Measurements from ENCODE around the gene NECAP2.
"Not testable (repeated sequence)": the region's sequence is repeated elsewhere in the genome, so short reads cannot be mapped to it uniquely, and the experiment has no call there.

The NECAP2 gene

DNA sequence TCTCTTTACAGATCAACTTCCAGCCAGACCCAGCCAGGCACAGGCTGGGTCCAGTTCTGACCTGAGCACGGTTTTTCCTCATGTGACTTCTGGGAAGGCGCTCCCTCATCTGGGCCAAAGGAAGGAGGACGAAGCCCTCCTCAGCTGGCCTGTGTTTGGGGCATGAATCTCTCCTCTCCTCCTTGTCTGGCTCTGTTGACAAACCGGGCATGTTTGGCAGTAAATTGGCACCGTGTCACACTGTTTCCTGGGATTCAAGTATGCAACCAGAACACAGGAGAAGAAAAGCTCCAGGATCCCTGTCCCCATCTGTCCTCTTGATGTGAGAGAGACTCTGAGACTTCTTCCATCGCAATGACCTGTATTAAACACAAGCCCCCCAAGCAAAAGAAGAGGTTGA lies 18.3 kb downstream of the NECAP2 start:
- DNase-seq (ENCODE audit: low read depth in 2 of 2), result no peak

DNA sequence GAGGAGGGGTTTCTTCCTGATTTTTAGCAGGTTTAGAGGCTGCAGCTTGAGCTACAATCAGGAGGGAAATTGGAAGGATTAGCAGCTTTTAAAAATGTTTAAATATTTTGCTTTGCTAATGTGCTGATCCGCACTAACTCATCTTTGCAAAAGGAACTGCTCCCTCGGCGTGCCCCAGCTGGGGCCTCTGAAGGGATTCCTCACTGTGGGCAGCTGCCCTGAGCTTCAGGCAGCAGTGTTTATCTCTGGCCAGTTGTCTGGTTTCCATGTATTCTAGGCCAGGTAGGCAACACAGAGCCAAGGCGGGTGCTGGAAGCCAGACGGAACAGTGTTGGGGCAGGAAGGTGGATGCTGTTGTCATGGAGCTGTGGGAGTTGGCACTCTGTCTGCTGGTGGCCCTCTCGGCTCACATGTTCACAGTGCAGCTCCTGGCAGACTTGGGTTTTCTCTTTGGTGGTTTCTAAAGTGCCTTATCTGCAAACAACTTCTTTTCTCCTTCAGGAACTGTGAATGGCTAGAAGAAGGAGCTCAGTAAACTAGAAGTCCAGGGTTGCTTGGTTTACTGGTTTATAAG lies 18.9 kb downstream of the NECAP2 start:
- no peak for DNase-seq (ENCODE audit: low read depth in 2 of 2)

DNA sequence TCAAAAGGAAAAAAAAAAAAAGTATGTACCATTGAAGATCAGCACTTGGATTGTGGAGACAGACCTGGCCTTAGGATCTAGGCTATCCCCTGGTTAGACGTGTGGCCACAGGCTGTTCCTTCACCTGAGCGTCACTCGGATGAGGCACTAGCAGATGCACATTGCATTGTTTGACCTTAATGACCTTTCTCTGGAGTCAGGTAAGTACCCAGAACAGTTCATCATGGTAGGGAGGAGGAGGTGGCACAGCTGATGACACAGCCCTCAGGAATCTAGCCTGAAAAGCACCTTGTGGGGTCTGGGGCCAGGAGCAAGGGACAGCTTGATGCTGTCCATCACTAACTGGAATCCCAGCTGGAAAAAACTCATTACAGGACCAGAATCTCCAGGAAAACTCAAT lies 21.2 kb downstream of the NECAP2 start:
- DNase-seq (ENCODE audit: low read depth in 2 of 2), result no peak

DNA sequence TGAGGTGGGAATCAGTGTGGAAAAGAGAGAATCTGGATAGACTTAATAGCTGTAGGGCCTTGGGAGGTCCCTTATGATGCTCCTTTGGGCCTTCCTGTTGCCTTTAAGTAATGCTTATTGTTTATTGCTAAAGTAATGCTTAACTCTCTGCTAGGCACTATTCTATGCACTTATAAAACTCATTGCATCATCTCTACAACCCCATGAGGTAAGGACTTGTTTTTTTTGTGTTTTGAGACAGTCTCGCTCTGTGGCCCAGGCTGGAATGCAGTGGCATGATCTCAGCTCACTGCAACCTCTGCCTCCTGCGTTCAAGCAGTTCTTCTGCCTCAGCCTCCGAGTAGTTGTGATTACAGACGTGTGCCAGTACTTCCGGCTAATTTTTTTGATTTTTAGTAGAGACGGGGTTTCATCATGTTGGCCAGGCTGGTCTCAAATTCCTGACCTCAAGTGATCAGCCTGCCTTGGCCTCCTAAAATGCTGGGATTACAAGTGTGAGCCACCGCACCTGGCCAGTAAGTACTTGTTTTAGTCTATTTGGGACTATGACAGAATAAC lies 22.3 kb downstream of the NECAP2 start:
- no peak for DNase-seq (ENCODE audit: low read depth in 2 of 2)

DNA sequence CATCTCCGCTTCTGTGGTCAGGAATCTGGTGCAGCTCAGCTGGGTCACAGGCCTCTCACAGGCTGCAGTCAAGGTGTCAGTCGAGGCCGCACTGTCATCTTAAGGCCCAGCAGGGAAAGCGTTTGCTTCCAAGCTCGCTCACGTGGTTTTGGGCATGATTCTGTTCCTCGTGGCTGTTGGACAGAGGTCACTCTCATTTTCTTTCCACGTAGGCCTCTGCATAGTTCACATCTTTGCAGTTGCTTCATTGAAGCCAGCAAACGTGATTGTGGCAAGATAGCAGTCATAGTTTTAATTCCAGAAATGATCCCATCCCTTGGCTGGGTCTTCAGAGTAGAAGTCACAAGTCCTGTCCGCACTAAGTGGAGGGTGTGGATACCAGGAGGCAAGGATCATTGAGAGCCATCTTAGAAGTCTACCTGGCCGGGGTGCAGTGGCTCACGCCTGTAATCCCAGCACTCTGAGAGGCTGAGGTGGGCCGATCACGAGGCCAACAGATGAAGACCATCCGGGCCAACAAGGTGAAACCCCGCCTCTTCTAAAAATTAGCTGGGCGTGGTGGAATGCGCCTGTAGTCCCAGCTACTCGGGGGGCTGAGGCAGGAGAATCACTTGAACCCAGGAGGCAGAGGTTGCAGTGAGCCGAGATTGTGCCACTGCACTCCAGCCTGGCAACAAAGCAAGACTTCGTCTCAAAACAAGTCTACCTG lies 24.5 kb downstream of the NECAP2 start:
- no peak for DNase-seq (ENCODE audit: low read depth in 2 of 2)

DNA sequence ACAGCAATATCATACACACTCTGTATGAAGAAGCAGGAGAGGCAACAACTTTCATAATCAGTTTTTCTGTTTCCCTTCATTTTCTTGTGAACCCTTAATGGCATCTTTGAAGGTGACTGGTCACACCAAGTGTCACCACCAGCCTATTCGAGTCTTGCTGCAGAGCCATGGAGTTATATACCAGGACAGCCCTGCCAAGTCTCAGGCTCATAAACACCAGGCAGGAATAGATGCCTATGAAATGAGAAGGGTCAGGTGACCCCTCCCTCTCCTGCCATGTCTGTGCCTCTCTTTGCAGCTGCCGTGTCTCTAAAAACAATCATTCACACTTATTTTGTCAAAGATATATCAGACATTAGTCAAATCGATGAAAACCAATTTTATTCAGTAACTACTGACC lies 28.0 kb downstream of the NECAP2 start:
- no peak for DNase-seq (ENCODE audit: low read depth in 2 of 2)

DNA sequence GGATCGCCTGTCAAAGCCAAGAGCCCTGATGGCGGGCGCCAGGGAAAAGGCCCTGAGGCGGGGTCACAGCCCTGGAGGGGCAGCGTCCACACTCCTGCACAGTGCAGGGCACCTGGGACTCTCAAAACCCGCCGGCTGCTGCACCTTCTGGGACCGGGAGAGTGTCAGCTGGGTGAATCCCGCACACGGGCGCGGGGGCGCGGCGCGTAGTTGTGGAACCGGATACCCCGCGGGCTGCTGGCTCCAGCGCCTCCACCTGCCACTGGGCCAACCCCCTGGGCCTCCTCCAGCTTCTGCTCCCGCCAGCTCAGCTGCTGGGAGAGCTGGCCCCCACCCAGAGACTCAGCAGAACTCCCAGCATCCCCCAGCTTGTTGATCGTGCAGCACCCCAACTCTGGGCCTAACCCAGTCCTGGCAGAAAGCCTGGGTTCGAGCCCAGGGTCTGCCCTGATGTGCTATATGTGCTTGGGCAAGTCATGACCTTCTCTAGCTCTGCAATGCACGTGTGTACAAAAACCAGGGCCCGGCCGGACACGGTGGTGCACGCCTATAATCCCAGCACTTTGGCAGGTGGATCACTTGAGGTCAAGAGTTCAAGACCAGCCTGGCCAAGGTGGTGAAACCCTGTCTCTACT lies 33.8 kb downstream of the NECAP2 start:
- DNase-seq (ENCODE audit: low read depth in 2 of 2), result no peak

DNA sequence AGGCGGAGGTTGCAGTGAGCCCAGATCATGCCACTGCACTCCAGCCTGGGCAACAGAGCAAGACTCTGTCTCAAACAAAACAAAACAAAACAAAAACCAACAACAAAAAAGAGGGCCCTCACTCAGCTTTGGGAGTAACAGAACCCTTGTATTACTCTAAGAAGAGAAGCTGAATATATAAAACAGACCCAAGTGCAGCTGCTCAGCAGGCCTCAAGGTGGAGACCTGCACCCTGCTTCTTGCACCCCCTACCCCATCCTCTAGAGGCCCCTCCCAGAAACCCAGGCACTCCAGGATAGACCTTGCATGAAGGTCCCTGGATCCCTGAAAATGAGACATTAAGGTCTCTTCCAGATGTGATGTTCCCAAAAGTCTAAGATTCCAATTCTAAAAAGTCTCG lies 34.4 kb downstream of the NECAP2 start:
- not testable (repeated sequence) for DNase-seq (ENCODE audit: low read depth in 2 of 2)

DNA sequence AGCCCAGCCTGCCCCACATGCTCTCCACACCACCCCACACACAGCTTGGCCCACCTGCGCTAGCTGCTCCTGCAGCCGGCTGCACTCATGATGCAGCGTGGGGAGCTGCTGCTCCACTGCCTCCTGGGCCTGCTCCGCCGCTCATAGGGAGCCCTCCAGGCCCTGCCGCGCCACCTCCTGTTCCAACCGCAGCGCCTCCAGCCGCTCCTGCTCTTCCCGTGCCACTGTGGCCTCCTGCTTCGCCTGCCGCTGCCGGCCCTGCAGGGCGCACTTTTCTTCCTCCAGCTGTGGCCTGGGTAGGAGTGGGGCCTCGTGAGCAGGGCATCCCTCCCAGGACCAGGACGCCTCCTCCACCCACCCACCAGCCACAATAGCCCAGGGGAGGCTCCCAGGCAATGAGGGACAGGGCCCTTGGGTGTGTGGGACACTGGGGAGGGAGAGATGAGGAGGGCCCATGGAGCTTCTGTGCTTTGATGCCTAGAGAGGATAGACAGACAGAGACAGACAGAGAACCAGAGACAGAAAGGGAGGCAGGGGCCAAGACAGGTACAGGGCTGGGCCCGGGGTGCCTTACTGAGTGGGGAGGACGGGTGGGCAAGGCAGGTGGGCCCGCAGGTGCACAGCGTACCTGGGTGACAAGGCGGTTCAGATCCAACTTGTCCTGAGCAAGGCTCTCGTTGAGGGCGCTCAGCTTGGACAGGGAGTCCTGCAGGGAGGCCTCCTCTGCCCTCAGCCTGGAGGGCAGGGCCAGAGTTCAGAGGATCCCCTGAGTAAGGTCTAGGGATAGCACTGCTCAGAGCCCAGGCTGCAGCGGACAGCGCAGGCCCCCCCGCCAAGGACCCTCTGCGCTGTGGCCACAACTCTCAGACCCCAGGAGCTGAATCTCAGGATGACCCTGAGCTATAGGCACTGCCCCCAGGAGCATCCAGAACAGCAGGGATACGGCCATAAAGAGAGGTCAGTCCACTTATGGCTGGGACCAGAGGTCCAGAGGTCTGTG lies 35.5 kb downstream of the NECAP2 start:
- not testable (repeated sequence) for DNase-seq (ENCODE audit: low read depth in 2 of 2)

DNA sequence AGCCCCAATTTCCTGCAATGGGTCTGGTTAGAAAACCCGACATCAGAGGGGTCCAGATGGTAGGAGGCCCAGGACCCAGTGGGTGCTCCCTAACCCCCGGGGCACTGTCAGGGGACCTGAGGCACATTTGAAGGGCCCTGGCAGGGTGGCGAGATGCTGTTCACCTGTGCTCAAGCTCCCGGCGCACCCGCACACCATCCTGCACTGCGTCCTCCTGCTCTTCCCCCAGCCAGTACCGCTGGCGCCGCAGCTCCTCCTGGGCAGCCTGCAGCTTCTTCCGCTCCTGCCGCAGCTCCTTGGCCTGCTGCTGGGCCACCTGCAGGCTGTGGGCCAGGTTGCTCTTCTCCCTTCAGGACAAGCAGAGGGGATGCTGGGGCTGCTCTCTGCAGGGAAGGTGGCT lies 37.6 kb downstream of the NECAP2 start:
- no peak for DNase-seq (ENCODE audit: low read depth in 2 of 2)

DNA sequence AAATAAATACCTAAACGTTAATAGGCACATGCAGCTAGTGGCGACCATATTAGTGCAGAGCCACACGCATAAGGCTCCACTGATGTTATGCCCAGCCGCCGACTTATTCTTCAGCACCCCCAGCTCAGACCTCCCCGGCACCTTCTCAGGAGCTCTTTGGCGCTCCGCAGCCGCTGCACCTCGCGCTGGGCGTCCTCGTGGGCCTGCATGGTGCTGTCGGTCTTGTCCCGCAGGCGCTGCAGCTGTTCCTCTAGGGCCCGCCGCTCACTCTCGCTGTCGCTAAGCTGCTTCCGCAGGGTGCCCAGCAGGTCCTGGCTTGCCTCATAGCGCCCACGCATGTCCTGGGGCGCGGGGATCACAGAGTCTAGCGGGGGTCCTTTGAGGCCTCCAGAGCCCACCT lies 42.6 kb downstream of the NECAP2 start:
- DNase-seq (ENCODE audit: low read depth in 2 of 2), result not testable (repeated sequence)

DNA sequence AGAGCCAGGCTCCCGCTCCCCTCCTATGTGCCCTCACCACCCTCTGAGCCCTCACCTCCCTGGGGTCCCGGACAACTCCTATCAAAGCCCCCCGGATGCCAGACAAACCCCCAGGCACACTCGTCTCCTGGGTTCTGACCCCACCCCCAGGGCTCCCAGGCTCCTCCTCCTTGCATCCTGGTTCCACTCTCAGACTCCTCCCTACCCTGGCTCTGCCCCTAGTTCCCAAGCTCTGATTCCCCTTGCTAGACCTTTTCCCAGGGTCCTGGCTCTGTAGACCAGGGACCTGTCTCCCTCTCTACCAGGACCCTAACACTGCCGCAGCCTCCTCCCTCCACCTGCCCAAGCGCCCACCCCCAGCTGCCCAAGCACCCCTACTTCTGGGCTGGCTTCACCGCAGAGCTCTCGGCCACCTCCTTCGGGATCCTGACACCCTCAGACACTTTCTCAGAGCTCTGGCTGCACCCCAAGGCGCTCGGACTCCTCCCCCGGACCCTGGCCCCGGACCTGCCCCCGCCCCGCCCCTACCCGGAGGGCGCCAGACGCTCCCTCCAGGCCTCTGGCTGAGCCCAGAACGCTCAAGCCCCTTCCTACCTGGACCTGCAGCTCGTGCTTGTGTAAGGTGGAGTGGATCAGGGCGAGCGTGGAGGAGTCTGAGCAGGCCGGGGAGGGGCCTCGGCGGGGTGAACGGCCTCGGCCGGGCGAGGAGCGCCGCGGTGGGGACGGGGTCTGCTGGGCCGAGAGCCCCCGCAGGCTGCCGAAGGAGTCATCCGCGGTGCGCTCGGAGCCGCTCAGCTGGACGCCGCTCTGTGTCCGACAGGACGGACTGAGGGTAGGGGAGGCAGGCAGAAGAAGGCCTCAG lies 43.3 kb downstream of the NECAP2 start:
- not testable (repeated sequence) for DNase-seq (ENCODE audit: low read depth in 2 of 2)

DNA sequence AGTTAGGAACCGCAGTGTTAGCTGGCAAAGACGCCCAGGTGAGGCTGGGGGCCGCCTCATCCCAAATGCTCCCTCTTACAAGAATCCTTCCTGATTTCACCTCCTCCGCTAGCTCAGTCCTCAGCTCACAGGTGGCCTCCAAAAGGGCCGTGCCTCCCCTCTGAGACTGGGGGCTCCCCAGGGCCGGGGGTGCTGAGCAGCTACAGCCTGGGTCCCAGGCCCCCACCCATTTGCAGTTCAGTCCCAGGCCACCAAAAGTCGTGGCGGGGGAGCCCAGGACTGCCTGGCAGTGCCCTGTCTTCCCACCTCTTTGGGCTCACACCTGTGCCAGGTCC lies 43.9 kb downstream of the NECAP2 start:
- no peak for DNase-seq (ENCODE audit: low read depth in 2 of 2)

DNA sequence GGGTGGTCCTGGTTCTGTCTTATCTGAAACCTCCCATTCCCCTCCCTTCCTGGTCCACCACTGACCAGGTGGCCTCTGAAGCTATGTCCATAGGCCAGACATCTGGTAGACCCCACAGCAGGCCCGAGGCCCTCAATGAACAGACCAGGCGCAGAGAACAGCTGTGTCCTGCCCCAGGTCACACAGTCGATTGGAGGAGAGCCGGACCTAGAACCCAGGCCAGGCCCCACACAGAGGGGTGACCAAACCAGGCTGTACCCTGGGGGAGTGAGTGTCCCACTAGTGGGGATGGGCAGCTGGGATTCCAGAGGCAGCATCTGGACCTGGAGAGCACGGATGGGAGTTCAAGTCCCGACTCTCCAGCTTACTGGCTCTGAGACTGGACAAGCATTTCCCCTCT lies 44.4 kb downstream of the NECAP2 start:
- no peak for DNase-seq (ENCODE audit: low read depth in 2 of 2)

DNA sequence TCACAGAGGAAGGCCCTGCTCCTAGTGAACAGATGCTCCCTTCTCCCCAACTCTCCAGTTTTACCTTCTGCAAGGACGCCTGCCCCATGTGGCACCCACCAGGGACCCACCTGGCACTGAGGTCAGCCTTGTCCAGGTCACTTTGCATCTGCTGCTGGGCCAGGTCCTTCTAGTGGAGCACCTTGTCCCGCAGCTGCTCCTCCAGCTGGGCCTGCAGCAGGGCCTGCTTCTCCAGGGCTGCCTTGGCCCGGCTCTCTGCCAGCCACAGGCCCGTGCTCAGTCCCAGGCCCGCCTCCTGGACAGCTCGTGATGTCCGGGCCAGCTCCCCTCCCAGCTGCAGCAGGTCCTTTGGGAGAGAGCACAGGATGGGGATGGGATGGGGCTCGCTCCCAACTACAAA lies 45.8 kb downstream of the NECAP2 start:
- not testable (repeated sequence) for DNase-seq (ENCODE audit: low read depth in 2 of 2)

DNA sequence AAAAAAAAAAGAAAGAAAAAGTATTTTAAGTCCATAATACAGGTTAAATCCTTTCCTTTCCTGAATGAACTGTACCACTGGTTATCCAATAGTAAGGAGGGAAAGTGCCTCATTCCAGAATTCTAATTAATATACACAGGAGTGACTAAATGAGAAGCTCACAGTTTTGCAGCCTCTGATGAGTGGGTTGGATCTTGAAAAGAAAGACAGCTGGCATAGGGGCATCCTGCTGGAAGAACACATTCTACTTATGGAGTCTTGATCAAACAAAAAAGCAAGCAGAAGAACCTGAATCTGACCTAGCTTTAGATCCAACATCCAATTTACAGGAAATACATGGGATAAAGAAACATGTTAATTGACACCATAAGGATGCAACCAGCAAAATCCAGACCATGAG lies 46.5 kb downstream of the NECAP2 start:
- DNase-seq (ENCODE audit: low read depth in 2 of 2), result not testable (repeated sequence)

DNA sequence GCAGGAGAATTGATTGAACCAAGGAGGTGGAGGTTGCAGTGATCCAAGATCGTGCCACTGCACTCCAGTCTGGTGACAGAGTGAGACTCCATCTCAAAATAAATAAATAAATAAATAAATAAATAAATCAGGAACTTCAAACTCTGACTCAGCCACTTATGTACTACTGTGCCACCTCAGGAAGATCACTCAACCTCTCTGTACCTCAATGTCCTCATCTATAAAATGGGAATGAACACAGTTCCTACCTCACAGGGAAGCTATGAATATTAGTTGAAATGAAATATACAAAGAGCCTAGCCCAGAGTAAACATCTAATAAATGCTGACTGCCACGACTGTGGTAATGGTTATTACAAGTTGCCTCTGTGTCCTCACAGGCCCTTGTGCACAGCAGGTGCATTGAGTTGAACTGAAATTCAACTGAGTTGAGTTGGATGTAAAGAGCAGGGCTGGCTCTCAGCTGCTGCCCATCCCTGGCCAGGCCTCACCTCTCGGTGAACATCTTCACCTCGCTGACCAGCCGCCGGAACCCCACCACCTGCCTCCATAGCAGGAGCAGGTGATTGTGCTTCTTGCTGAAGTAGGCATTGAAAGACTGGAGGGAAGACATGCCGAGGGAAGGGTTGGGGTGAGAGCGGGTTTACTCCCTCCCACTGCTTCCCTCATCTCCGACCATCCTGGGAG lies 48.8 kb downstream of the NECAP2 start:
- DNase-seq (ENCODE audit: low read depth in 2 of 2), result not testable (repeated sequence)

DNA sequence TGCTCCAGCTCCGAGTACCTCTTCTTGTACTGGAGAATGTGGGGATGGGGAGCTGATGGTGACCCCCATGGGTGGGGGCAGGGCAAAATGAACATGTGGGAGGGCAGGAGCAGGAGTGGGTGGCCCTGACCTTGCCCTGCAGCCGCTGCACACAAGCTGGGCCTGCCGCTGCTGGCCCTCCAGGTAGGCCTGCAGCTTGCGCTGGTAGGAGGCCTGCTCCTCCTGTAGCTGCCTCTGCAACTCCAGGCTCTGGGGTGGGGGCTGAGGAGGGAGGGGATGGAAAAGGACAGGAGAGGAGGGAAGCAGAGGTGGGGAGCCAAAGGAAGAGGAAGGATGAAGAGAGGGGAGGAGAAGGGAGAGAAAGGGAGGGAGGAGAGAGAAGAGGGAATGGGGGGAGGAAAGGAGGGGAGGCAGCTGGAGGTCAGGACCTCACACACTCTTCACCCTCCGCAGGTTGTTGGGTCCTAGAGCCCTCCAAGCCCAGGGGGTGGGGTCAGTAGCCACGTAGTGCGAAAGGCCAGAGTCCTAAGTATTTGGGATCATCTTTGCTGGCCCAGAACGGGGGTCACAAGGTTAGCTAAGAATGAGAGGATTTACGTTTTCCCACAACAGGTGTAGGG lies 50.6 kb downstream of the NECAP2 start:
- DNase-seq (ENCODE audit: low read depth in 2 of 2), result no peak

DNA sequence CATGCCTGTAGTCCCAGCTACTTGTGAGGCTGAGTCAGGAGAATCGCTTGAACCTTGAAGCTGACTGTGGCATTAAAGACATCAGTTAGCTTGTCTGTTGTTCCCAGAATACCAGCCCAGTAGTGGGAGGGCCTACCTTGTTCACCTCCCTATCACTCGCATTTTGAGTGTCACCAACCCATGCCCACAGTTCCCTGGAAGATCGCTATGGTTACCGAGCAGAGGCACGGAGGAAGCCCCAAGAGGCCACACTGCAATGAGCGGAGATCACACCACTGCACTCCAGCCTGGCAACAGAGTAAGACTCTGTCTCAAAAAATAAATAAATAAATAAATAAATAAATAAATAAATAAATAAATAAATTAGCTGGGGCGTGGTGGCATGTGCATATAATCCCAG lies 52.4 kb downstream of the NECAP2 start:
- DNase-seq (ENCODE audit: low read depth in 2 of 2), result not testable (repeated sequence)

DNA sequence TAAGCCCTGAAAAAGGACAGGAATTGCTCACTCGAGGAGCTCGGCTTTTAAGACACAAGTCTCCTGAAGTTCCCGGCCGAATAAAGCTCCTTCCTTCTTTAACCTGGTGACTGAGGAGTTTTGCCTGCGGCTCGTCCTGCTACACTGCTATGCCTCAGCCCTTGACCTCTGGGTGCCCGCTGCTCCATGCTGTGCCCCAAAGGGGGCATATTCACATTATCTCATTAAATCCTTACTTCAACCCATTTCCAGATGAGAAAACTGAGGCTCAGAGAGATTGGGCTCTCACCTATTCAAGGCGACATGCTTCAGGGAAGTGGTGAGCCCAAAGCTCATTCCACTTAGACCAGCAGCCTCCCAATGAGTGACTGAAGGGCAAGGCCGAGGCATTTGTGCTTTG lies 53.2 kb downstream of the NECAP2 start:
- not testable (repeated sequence) for DNase-seq (ENCODE audit: low read depth in 2 of 2)
